GM18507 (cell line): ENCODE results near the gene RAPGEF2.
"Not testable (repeated sequence)": the region's sequence is repeated elsewhere in the genome, so short reads cannot be mapped to it uniquely, and the experiment has no call there.

Experiments
- DNase-seq: peaks from one replicate; pipeline ENCODE4 v3.0.0; 2011; ENCODE audit warnings: low read depth; ENCODE audit not compliant: insufficient read length; ENCODE audit errors: extremely low spot score
- FAIRE-seq: peaks from 2 replicates; lab custom pipeline; 2011; peaks lifted over from hg19 to GRCh38; lab: Jason Lieb, UNC

The RAPGEF2 gene

GRCh38 chr4:159219862-159220261, 117.0 kb downstream of the RAPGEF2 start:
- FAIRE-seq (no peak), DNase-seq (no peak)

DNA sequence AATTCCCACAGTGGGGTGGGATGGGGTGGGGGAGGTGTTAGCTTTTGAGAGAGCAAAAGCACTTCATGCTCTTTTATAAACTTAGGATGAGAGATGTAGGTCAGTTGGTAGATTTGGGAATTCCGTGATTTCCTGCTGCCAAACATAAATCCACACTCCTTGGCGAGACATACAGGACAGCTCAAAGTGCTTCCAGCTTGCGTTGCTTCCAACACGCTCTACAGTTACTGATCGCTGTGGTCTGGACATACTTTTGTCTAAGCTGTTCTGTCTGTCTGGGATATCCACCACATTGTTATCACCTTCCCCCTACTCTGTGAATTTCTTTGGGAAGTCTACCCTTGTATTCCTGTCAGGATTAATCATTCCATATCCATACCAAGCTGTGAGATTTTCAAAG, 117.5 kb downstream of the RAPGEF2 start:
- FAIRE-seq (no peak), DNase-seq (no peak)

DNA sequence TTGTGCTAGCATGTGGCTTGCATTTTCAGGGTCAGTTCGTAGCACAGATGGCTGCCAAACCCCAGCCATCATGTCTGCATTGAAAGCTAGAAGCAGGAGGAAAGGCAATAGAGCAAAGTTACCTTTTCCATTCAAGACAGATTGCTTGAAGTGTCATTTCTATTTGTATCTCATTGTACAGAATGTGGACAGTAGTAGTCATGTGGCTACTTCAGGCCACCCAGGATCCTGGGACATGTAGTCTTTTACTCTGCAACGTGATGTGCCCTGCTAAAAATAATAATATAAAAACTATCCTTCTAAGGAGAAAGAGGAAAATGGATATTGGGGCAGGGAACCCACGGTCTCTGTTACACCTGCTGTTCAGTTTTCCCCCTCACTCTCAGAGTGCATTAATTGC, 118.4 kb downstream of the RAPGEF2 start:
- FAIRE-seq, result no peak
- no peak for DNase-seq

GRCh38 chr4:159222043-159222552, 119.2 kb downstream of the RAPGEF2 start:
- no peak for DNase-seq
- peak; percentile 15 for FAIRE-seq

GRCh38 chr4:159224408-159224807, 121.5 kb downstream of the RAPGEF2 start:
- DNase-seq (no peak), FAIRE-seq (no peak)

- FAIRE-seq (no peak), DNase-seq (no peak)
Observed at GRCh38 chr4:159227378-159227777, 124.5 kb downstream of the RAPGEF2 start.

- FAIRE-seq, result no peak
- DNase-seq, result no peak
Observed at GRCh38 chr4:159227984-159228383, 125.1 kb downstream of the RAPGEF2 start.

GRCh38 chr4:159229164-159229563, 126.3 kb downstream of the RAPGEF2 start:
- DNase-seq (no peak), FAIRE-seq (no peak)

DNA sequence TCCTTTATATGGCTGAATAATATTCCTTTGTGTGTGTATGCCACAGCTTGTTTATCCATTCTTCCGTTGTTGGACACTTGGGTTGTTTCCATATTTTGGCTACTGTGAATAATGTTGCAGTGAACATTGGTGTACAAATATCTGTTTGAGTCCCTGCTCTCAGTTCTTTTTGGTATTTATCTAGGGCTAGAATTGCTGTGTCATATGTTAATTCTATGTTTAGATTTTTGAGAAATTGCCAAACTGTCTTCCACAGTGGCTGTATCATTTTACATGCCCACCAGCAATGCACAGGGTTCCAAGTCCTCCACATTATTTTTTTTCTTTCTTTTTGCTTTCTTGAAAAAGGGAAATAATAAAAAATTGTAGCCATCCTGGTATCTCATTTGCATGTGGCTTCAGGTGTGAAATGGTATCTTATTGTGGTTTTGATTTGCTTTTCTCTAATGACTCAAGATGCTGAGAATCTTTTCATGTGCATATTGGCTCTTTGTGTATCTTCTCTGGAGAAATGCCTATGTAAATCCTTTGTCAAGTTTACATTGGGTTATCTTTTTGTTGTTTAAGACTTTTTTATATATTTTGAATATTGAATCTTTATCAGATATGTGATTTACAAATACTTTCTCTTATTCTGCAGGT, 129.7 kb downstream of the RAPGEF2 start:
- DNase-seq (no peak), FAIRE-seq (peak; percentile 61)

DNA sequence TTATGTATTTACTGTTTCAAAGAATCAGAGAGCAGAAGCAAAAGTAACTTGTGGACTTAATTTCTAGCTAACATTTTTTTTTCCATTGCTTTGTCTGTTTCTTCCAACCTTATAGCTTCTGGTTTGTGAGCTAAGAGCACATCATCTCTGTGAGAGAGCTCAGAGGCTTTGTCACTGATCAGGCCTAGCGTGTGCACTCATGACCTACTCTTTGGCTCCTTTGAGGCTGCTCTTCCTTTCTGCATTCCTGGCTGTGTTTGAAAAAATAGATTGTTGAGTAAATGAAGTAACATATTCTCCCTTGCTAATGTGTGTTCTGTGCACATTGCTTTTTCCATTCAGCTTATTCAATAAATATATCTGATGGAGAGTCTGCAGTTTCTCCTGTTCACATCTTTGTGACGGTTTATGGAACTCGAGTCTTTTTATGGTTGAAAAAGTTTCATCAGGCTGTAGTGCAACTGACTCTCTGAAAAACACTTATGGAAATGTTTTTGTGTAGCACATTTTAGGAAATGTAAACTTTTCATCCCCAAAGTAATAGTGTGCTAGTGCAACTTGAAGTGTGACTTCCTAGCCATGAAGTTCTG, 133.0 kb downstream of the RAPGEF2 start:
- FAIRE-seq, result peak; percentile 57
- no peak for DNase-seq

GRCh38 chr4:159237975-159238374, 135.1 kb downstream of the RAPGEF2 start:
- no peak for DNase-seq
- peak; percentile 51 for FAIRE-seq

- DNase-seq, result no peak
- no peak for FAIRE-seq
Observed at GRCh38 chr4:159238631-159239030, 135.8 kb downstream of the RAPGEF2 start.

- FAIRE-seq, result no peak
Observed at GRCh38 chr4:159239629-159240028, 136.8 kb downstream of the RAPGEF2 start.

GRCh38 chr4:159240046-159240445, 137.2 kb downstream of the RAPGEF2 start:
- no peak for FAIRE-seq
- DNase-seq, result no peak

More at GRCh38 chr4:159239629-159240028, 136.8 kb downstream of the RAPGEF2 start:
- no peak for DNase-seq

- FAIRE-seq, result no peak
- no peak for DNase-seq
Observed at GRCh38 chr4:159240687-159241086, 137.8 kb downstream of the RAPGEF2 start.

- DNase-seq, result no peak
- FAIRE-seq, result no peak
Observed at GRCh38 chr4:159242427-159242826, 139.5 kb downstream of the RAPGEF2 start.

- no peak for DNase-seq
- FAIRE-seq, result no peak
Observed at GRCh38 chr4:159248384-159249178, 145.7 kb downstream of the RAPGEF2 start.

GRCh38 chr4:159250751-159251325, 148.0 kb downstream of the RAPGEF2 start:
- DNase-seq (no peak), FAIRE-seq (no peak)

DNA sequence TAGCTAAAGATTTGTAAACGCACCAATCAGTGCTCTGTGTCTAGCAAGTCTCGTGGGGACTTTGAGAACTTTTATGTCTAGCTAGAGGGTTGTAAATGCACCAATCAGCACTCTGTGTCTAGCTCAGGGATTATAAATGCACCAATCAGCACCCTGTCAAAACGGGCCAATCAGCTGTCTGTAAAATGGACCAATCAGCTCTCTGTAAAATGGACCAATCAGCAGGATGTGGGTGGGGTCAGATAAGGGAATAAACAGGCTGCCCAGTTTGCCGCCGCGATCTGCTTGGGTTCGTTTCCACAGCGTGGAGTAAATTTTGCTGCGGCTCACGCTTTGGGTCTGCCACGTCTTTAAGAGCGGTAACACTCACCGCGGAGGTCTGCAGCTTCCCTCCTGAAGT, 148.7 kb downstream of the RAPGEF2 start:
- not testable (repeated sequence) for DNase-seq, FAIRE-seq

DNA sequence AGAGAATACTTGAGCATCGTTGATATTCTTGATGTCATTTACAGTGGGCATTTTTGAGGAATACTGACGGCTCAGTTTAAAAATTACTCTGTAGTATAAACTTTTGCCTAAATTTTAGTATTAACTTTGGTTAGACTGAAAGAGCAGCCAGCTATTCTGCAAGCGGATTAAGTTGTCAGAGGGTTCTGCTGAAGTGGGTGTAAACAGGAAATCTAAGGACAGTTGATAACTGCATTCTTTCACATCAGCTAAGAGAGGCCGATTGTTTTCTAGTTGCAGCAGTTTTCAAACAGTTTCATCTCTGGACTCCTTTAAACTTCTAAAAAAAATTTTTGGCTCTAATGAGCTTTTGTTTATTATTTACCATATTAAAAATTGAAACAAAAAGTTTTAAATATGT, 149.6 kb downstream of the RAPGEF2 start:
- no peak for FAIRE-seq

More for the DNA sequence above, 149.6 kb downstream of the RAPGEF2 start:
- DNase-seq, result no peak
